ENCODE results near the gene ASB13.

DNA sequence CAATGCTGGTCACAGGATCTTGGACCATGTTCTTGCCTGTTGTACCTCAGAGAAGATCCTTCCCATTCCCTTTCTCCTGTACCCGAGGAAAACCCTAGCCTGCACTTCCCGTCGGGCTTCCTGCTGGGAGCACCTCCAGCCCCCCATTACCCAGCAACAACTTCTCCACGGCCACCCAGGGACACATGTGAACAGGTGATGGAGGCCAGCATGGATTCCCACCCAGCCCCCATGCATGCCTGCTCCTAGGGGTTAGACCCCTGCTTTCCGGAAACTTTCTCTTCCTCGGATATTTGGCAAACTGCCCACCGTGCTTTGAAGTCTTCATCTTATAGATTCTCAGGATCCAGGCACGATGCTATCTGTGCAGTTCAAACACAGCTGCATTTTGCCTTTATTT, 74.3 kb downstream of the ASB13 start:
- TF ChIP-seq, protein P1, sequence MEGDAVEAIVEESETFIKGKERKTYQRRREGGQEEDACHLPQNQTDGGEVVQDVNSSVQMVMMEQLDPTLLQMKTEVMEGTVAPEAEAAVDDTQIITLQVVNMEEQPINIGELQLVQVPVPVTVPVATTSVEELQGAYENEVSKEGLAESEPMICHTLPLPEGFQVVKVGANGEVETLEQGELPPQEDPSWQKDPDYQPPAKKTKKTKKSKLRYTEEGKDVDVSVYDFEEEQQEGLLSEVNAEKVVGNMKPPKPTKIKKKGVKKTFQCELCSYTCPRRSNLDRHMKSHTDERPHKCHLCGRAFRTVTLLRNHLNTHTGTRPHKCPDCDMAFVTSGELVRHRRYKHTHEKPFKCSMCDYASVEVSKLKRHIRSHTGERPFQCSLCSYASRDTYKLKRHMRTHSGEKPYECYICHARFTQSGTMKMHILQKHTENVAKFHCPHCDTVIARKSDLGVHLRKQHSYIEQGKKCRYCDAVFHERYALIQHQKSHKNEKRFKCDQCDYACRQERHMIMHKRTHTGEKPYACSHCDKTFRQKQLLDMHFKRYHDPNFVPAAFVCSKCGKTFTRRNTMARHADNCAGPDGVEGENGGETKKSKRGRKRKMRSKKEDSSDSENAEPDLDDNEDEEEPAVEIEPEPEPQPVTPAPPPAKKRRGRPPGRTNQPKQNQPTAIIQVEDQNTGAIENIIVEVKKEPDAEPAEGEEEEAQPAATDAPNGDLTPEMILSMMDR (IDR thresholded peaks at IDR 0.05; ENCODE audit: poor library complexity, severe bottlenecking), result no peak
- TF ChIP-seq EZH2 (IDR thresholded peaks at IDR 0.05; ENCODE audit: borderline replicate concordance, insufficient read depth, low read length, poor library complexity, severe bottlenecking), result no peak
- TF ChIP-seq EP300 (conservative IDR thresholded peaks at IDR 0.05; ENCODE audit: poor library complexity, severe bottlenecking), result no peak
- no peak for TF ChIP-seq TAF1 (IDR thresholded peaks at IDR 0.05; ENCODE audit: low read depth)
- no peak for TF ChIP-seq SMC3 (conservative IDR thresholded peaks at IDR 0.05; ENCODE audit: poor library complexity)
- TF ChIP-seq RAD21 (conservative IDR thresholded peaks at IDR 0.05), result no peak
- no peak for TF ChIP-seq REST (IDR thresholded peaks at IDR 0.05; ENCODE audit: borderline replicate concordance)
- TF ChIP-seq POLR2AphosphoS5 (IDR thresholded peaks at IDR 0.05), result no peak
